K562 (cell line): ENCODE results near the gene PET100. TPM values are rescaled to one million over a fixed set of nuclear protein-coding genes. Genes with fewer than 3 reads are reported as not detected.

Experiments used
- ARID1B ChIP-seq: fragments of 450-650 bp; IDR thresholded peaks from 2 replicates; pipeline ENCODE4 v1.6.1; 2016; ENCODE audit warnings: antibody characterized with exemption, mild to moderate bottlenecking, inconsistent platforms
- ATF6 ChIP-seq: sonication (generic); formaldehyde crosslinking; IDR thresholded peaks from 2 replicates; pipeline ENCODE4 v1.4.0; 2020; ENCODE audit warnings: mild to moderate bottlenecking, missing genetic modification reagents
- EP400 ChIP-seq: fragments of 450-650 bp; IDR thresholded peaks from 2 replicates; pipeline ENCODE4 v1.6.1; 2017; ENCODE audit warnings: antibody characterized with exemption, mild to moderate bottlenecking, moderate library complexity
- FOXA1 ChIP-seq: fragments of 450-650 bp; IDR thresholded peaks from 2 replicates; pipeline ENCODE4 v1.6.1; 2016; ENCODE audit warnings: mild to moderate bottlenecking, borderline replicate concordance
- GABPA ChIP-seq: fragments of 200-800 bp; sonication (Bioruptor generic); conservative IDR thresholded peaks from 2 replicates; pipeline ENCODE4 v1.6.1; 2016; ENCODE audit warnings: low read depth, missing genetic modification characterization, missing compliant biosample characterization
- HEY1 ChIP-seq: fragments of 250-450 bp; sonication (Bioruptor Pico); IDR thresholded peaks from 2 replicates; pipeline ENCODE4 v1.5.0; 2020; ENCODE audit warnings: mild to moderate bottlenecking, moderate library complexity, borderline replicate concordance
- KLF16 ChIP-seq: IDR thresholded peaks from 2 replicates; pipeline ENCODE4 v1.6.1; 2016; ENCODE audit warnings: antibody characterized with exemption
- MYBL2 ChIP-seq, 2 experiments: fragments of 450-650 bp in 1 of 2; sonication (generic) in 1 of 2; formaldehyde crosslinking in 1 of 2; IDR thresholded peaks; 2 replicates each; pipeline versions ENCODE4 v1.6.1 to v1.8.1; 2017 to 2022; ENCODE audit warnings: borderline replicate concordance in 1 of 2, inconsistent platforms in 1 of 2, low read depth in 1 of 2, mild to moderate bottlenecking in 1 of 2, missing genetic modification reagents in 1 of 2, moderate library complexity in 1 of 2
- MYC ChIP-seq, 2 experiments: fragments of 250-450 bp in 1 of 2; sonication (Bioruptor Pico) in 1 of 2; IDR thresholded peaks; 2 replicates each; pipeline versions ENCODE4 v1.5.1 to v1.6.1; 2012 to 2021; ENCODE audit warnings: low read depth in 2 of 2, borderline replicate concordance in 1 of 2, improper control_type of control experiment in 1 of 2, low read length in 1 of 2, mild to moderate bottlenecking in 1 of 2, moderate library complexity in 1 of 2
- POLR3G ChIP-seq: IDR thresholded peaks from 2 replicates; pipeline ENCODE4 v1.6.1; 2011; ENCODE audit not compliant: insufficient read length, insufficient replicate concordance; ENCODE audit errors: extremely low read depth
- RFX1 ChIP-seq: fragments of 450-650 bp; IDR thresholded peaks from 2 replicates; pipeline ENCODE4 v1.6.1; 2016; ENCODE audit warnings: mild to moderate bottlenecking, moderate library complexity
- RFX5 ChIP-seq: IDR thresholded peaks from 2 replicates; pipeline ENCODE4 v1.6.1; 2011; ENCODE audit warnings: low read depth, mild to moderate bottlenecking, improper control_type of control experiment, low read length
- SMAD1 ChIP-seq: fragments of 150-350 bp; IDR thresholded peaks from 2 replicates; pipeline ENCODE4 v1.6.1; 2014; ENCODE audit warnings: low read length, low read depth; ENCODE audit not compliant: partially characterized antibody
- SMC3 ChIP-seq: conservative IDR thresholded peaks from 2 replicates; pipeline ENCODE4 v1.6.1; 2011; ENCODE audit warnings: low read depth, low read length, improper control_type of control experiment; ENCODE audit not compliant: insufficient read depth
- TEAD4 ChIP-seq, 2 experiments: sonication (generic) in 1 of 2; formaldehyde crosslinking in 1 of 2; IDR thresholded peaks; 2 replicates each; pipeline versions ENCODE4 v1.6.1 to v1.8.0; 2012 to 2022; ENCODE audit warnings: borderline replicate concordance in 1 of 2, inconsistent platforms in 1 of 2, low read length in 1 of 2, mild to moderate bottlenecking in 1 of 2, missing genetic modification reagents in 1 of 2
- ZBTB2 ChIP-seq: fragments of 450-650 bp; IDR thresholded peaks from 2 replicates; pipeline ENCODE4 v1.6.1; 2016; ENCODE audit warnings: antibody characterized with exemption
- ZC3H8 ChIP-seq: fragments of 450-650 bp; IDR thresholded peaks from 2 replicates; pipeline ENCODE4 v1.6.1; 2017
- ZNF165 ChIP-seq: fragments of 250-450 bp; sonication (Bioruptor Pico); IDR thresholded peaks from 2 replicates; pipeline ENCODE4 v1.4.0; 2020; ENCODE audit warnings: borderline replicate concordance
- polyA plus RNA-seq, 8 experiments: library from polyadenylated mRNA; depleted of rRNA in 4 of 8; stranded (reverse) in 5 of 8; unstranded in 3 of 8; fragments of >200 nt; fragmentation: Nextera tagmentation in 2 of 8; fragmentation: Illumina TruSeq in 1 of 8; extraction: Ambion mirVana in 2 of 8; extraction: Trizol in 1 of 8; gene quantifications; 2 replicates each; pipeline versions ENCODE4 v1.2.1 to v1.2.3, GENCODE V29; 2011 to 2014; ENCODE audit warnings: inconsistent platforms in 1 of 8, missing spikeins in 1 of 8
- total RNA-seq, 7 experiments: library from RNA; depleted of rRNA in 6 of 7; stranded (reverse); fragments of >200 nt in 6 of 7; fragmentation: Illumina TruSeq in 2 of 7; extraction: Trizol in 2 of 7; gene quantifications; 2 replicates each; pipeline versions ENCODE4 v1.2.1 to v1.2.3, GENCODE V29; 2011 to 2021; ENCODE audit warnings: low replicate concordance in 1 of 7
- TF ChIP-seq, protein P1 (sequence below): fragments of 450-650 bp; IDR thresholded peaks from 2 replicates; pipeline ENCODE4 v1.6.1; 2018; ENCODE audit warnings: mild to moderate bottlenecking, low read depth; ENCODE audit not compliant: partially characterized antibody
- TF ChIP-seq, protein P2 (sequence below): fragments of 250-450 bp; sonication (Bioruptor Pico); IDR thresholded peaks from 2 replicates; pipeline ENCODE4 v1.4.0; 2020; ENCODE audit warnings: mild to moderate bottlenecking

Gene PET100
- total and polyA plus RNA-seq, 9 of the 15 experiments (the other 6 are each of a cell fraction or from before 2014, with no cell fraction given) = 62.3 to 351 (median 98.3) TPM

DNA sequence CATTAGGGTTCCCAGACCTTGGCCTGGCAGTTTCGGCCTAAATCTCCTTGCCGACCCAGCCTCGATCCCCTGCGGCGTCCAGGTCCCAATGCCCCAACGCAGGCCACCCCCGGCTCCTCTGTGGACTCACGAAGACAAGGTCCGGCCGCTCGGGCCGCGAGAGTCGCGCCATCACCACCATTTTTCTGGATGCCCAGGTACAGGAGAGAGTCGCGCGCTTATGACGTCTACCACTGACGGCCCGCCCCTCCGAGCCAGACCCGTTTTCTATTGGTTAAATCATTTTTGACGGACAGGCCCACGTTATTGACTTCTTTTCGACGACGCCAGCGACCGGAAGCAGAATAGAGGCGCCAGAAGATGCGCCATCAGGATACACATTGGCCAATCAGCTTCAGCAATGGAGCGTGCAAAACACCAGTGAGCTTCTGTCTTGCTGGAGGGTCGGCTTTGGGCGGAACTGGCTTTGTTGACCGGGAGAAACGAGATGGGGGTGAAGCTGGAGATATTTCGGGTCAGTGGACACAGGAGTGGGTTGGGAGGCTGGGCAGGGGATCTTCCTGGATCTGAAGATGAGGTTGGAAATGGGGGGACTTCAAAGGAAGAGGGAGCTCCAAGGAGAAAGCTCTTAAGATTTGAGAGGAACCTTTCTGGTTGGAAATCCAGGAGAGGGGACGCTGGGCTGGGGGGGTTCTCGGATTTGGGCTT is at the start of gene PET100, which contains the start of gene XAB2 (continued):
- TF ChIP-seq RFX5 (no peak), GABPA (tag) (peak; percentile 96), ZNF165 (CRISPR knock-in tag) (no peak), SMC3 (no peak), RFX1 (no peak), ATF6 (no peak), FOXA1 (no peak), ZC3H8 (no peak), HEY1 (CRISPR knock-in tag) (no peak), EP400 (peak; percentile 93), SMAD1 (peak; percentile 25), MYC (IDR thresholded peaks at IDR 0.05; ENCODE audit: low read depth, low read length) (peak; percentile 70; the same call in 1 of the 2 replicates), MYC (CRISPR knock-in tag; IDR thresholded peaks at IDR 0.05; ENCODE audit: borderline replicate concordance, low read depth) (no peak), ZBTB2 (0 out of 2 replicates have a peak, but pooled peaks have one; percentile 35), TEAD4 (IDR thresholded peaks at IDR 0.05; ENCODE audit: low read length) (0 out of 2 replicates have a peak, but pooled peaks have one; percentile 6), TEAD4 (CRISPR knock-in tag; IDR thresholded peaks at IDR 0.05; ENCODE audit: borderline replicate concordance) (no peak), ARID1B (no peak), POLR3G (no peak), KLF16 (no peak), MYBL2 (IDR thresholded peaks at IDR 0.05; ENCODE audit: low read depth) (no peak), MYBL2 (CRISPR knock-in tag; IDR thresholded peaks at IDR 0.05; ENCODE audit: borderline replicate concordance) (no peak)
- TF ChIP-seq, protein P1, sequence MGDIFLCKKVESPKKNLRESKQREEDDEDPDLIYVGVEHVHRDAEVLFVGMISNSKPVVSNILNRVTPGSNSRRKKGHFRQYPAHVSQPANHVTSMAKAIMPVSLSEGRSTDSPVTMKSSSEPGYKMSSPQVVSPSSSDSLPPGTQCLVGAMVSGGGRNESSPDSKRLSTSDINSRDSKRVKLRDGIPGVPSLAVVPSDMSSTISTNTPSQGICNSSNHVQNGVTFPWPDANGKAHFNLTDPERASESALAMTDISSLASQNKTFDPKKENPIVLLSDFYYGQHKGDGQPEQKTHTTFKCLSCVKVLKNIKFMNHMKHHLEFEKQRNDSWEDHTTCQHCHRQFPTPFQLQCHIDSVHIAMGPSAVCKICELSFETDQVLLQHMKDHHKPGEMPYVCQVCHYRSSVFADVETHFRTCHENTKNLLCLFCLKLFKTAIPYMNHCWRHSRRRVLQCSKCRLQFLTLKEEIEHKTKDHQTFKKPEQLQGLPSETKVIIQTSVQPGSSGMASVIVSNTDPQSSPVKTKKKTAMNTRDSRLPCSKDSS = no peak
- TF ChIP-seq, protein P2, sequence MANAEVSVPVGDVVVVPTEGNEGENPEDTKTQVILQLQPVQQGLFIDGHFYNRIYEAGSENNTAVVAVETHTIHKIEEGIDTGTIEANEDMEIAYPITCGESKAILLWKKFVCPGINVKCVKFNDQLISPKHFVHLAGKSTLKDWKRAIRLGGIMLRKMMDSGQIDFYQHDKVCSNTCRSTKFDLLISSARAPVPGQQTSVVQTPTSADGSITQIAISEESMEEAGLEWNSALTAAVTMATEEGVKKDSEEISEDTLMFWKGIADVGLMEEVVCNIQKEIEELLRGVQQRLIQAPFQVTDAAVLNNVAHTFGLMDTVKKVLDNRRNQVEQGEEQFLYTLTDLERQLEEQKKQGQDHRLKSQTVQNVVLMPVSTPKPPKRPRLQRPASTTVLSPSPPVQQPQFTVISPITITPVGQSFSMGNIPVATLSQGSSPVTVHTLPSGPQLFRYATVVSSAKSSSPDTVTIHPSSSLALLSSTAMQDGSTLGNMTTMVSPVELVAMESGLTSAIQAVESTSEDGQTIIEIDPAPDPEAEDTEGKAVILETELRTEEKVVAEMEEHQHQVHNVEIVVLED (CRISPR knock-in tag) = peak; percentile 42; the same call in 1 of the 2 replicates
